Epithelial cell of proximal tubule (primary cell): ENCODE data around the gene TOR1A. TPM values are rescaled to one million over a fixed set of nuclear protein-coding genes. Genes with fewer than 3 reads are reported as not detected.
"Not testable (repeated sequence)": the region's sequence is repeated elsewhere in the genome, so short reads cannot be mapped to it uniquely, and the experiment has no call there.

Experiments used
- DNase-seq: peaks from one replicate; pipeline ENCODE4 v3.0.0-alpha.2; 2011; ENCODE audit warnings: low read depth
- H3K4me3 ChIP-seq: 2 replicates; pipeline ENCODE4 v1.5.1; 2011; ENCODE audit warnings: low read depth, mild to moderate bottlenecking, low read length
- CTCF ChIP-seq: conservative IDR thresholded peaks from 2 replicates; pipeline ENCODE4 v1.5.1; 2012; ENCODE audit warnings: low read depth, mild to moderate bottlenecking, low read length
- total RNA-seq: library from RNA; depleted of rRNA; stranded (reverse); fragments of >200 nt; gene quantifications from 2 replicates; pipeline ENCODE4 v1.2.3, GENCODE V29; 2015

Gene TOR1A
- total RNA-seq, 1 donor from 2014 or later = 48.8 TPM

DNA sequence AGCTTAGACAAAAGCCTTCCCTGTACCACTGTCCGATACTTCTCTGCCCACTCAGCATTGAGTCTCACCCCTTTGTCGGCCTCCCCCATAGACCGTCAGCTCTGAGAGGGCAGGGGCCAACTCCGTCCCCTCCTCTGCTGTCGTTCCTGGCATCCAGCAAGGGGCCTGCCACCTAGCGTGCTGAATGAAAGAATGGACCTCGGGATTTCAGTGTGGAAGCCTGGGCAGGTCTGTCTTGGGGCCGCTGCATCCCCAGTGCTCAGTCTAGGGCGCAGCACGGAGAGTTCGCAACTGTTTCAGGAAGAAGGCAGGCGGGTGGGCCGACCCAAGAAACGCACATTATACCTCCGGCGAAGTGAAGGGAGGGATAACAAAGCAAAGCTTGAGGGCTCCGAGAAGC, 22.4 kb downstream of the TOR1A start:
- no peak overlapping the region for H3K4me3 ChIP-seq
- no peak for DNase-seq
- no peak for TF ChIP-seq CTCF

DNA sequence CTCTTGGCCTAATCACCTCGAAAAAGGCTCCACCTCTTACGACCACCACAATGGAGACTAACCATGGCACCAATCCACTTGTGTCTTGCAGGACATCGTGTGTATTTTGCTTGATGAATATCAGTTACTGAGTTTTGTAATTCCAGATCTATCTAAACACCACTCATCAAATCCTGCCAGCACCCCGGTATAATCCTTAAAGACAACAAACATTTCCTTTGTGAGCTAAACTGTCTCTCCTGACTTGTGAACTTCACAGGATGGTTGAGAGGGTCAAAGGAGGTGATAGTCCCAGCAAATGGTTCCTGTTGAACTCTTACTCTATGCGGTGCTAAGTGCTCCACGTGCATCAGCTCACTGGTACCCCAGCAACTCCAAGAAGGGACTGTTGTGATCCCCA, 25.0 kb downstream of the TOR1A start:
- DNase-seq = no peak
- no peak overlapping the region for H3K4me3 ChIP-seq
- no peak for TF ChIP-seq CTCF

DNA sequence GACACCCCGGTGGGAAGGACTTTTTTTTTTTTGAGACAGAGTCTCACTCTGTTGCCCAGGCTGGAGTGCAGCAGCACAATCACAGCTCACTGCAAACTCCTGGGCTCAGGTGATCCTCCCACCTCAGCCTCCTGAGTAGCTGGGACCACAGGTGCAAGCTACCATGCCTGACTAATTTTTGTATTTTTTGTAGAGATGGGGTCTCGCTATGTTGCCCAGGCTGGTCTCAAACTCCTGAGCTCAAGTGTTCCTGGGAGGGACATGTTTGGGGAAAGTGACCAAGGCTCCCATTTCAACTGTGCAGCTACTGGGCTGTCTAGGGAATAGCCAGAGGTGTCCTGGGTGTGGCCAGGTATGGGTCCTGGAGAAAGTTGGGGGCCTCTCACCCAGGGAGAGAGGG, 27.9 kb downstream of the TOR1A start:
- not testable (repeated sequence) for H3K4me3 ChIP-seq, DNase-seq

- TF ChIP-seq CTCF = no peak
- no peak overlapping the region for H3K4me3 ChIP-seq
- DNase-seq = no peak
Measured at GRCh38 chr9:129794549-129794948, 29.4 kb downstream of the TOR1A start.

DNA sequence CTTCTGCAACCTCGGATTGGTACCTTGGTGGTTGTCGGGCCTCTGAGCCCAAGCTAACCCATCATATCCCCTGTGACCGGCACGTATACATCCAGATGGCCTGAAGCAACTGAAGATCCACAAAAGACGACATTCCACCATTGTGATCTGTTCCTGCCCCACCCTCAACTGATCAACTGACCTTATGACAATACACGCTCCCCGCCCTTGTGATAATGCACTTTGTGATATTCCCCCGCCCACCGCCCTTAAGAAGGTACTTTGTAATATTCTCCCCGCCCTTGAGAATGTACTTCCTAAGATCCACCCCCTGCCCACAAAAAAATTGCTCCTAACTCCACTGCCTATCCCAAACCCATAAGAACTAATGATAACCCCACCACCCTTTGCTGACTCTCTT, 37.5 kb downstream of the TOR1A start:
- H3K4me3 ChIP-seq = no peak overlapping the region
- no peak for TF ChIP-seq CTCF
- no peak for DNase-seq

DNA sequence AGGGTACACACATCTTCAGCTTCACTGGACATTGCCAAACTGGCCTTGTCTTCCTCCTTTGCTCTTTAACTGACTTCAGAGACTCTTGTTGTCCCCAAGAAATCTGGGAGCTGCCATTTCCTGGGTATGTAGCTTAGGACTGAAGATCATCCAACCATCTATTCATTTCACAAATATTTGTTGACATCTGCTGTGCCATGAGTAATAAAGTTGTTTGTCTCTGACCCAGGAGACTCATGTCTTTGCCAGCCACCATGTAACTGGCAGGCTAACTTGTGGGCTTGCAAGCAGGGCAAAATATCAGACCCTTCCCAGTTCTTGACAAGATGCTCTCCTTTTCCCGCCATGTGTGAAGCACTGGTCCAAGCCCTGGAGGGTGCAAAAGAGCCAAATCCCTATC, 38.1 kb downstream of the TOR1A start:
- TF ChIP-seq CTCF = no peak
- DNase-seq = no peak
- no peak overlapping the region for H3K4me3 ChIP-seq

DNA sequence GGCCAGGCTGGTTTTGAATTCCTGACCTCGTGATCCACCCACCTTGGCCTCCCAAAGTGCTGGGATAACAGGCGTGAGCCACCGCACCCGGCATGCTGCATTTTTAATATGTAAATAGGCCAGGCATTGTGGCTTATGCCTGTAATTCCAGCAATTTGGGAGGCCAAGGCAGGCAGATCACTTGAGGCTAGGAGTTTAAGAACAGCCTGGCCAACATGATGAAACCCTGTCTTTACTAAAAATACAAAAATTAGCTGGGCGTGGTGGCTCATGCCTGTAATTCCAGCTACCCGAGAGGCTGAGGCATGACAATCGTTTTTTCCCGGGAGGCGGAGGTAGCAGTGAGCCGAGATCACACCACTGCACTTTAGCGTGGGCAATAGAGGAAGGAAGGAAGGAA, 39.0 kb downstream of the TOR1A start:
- DNase-seq = not testable (repeated sequence)

GRCh38 chr9:129783516-129784361, 40.2 kb downstream of the TOR1A start:
- H3K4me3 ChIP-seq = no peak overlapping the region
- no peak for DNase-seq
- TF ChIP-seq CTCF = peak; percentile 97

More for the DNA sequence above, 39.0 kb downstream of the TOR1A start:
- H3K4me3 ChIP-seq = not testable (repeated sequence)
